H54 (cell line): Measurements from ENCODE around the gene CAVIN1.
A peak's percentile ranks its signal among the peaks of the same experiment; 100 is the strongest.
"Not testable (repeated sequence)": the region's sequence is repeated elsewhere in the genome, so short reads cannot be mapped to it uniquely, and the experiment has no call there.

ENCODE experiments used
- DNase-seq: peaks from one replicate; pipeline ENCODE4 v3.0.0; 2011; ENCODE audit warnings: low spot score, mixed read lengths; ENCODE audit not compliant: insufficient read length
- FAIRE-seq: peaks from 3 replicates; lab custom pipeline; 2011; peaks lifted over from hg19 to GRCh38; lab: Jason Lieb, UNC
- POLR2A ChIP-seq: IDR thresholded peaks from 2 replicates; pipeline ENCODE4 v1.6.1; 2011; ENCODE audit warnings: low read depth, mild to moderate bottlenecking, low read length

The CAVIN1 gene

GRCh38 chr17:42404326-42405055, 18.6 kb downstream of the CAVIN1 start:
- no peak for DNase-seq
- no peak for FAIRE-seq
- no peak for TF ChIP-seq POLR2A

GRCh38 chr17:42403150-42403549, 19.9 kb downstream of the CAVIN1 start:
- FAIRE-seq (no peak), DNase-seq (no peak)
- no peak for TF ChIP-seq POLR2A

GRCh38 chr17:42402117-42402516, 20.9 kb downstream of the CAVIN1 start:
- DNase-seq (no peak), FAIRE-seq (no peak)
- TF ChIP-seq POLR2A = no peak

GRCh38 chr17:42400844-42401375, 22.1 kb downstream of the CAVIN1 start:
- DNase-seq, FAIRE-seq: not testable (repeated sequence)

GRCh38 chr17:42399948-42400843, 22.9 kb downstream of the CAVIN1 start:
- DNase-seq = no peak
- FAIRE-seq = no peak
- TF ChIP-seq POLR2A = no peak

GRCh38 chr17:42399121-42399520, 23.9 kb downstream of the CAVIN1 start:
- no peak for TF ChIP-seq POLR2A
- FAIRE-seq = no peak
- DNase-seq = no peak

- DNase-seq, FAIRE-seq: not testable (repeated sequence)
Observed at GRCh38 chr17:42395601-42396000, 27.5 kb downstream of the CAVIN1 start.

- FAIRE-seq = no peak
- TF ChIP-seq POLR2A = no peak
- DNase-seq = no peak
Observed at GRCh38 chr17:42394838-42395237, 28.2 kb downstream of the CAVIN1 start.

GRCh38 chr17:42392692-42393415, 30.2 kb downstream of the CAVIN1 start:
- DNase-seq (no peak), FAIRE-seq (no peak)
- no peak for TF ChIP-seq POLR2A

- not testable (repeated sequence) for FAIRE-seq
Observed at GRCh38 chr17:42391439-42391838, 31.6 kb downstream of the CAVIN1 start.

GRCh38 chr17:42389899-42390298, 33.2 kb downstream of the CAVIN1 start:
- no peak for DNase-seq
- no peak for FAIRE-seq
- TF ChIP-seq POLR2A = no peak

More at GRCh38 chr17:42391439-42391838, 31.6 kb downstream of the CAVIN1 start:
- DNase-seq = not testable (repeated sequence)

- no peak for DNase-seq
- FAIRE-seq = no peak
- no peak for TF ChIP-seq POLR2A
Observed at GRCh38 chr17:42389135-42389417, 34.0 kb downstream of the CAVIN1 start.

GRCh38 chr17:42388381-42389134, 34.5 kb downstream of the CAVIN1 start, which contains the start of gene STAT3:
STAT3 (minus strand) TSS chr17:42388442; CDS start chr17:42348516, 39,926 bp downstream.
- DNase-seq (peak; percentile 95), FAIRE-seq (peak; percentile 90)
- peak; percentile 81 for TF ChIP-seq POLR2A
